Upper lobe of left lung (tissue), 4 donors: Measurements from ENCODE around the gene NPTN.

Experiments used
- CTCF ChIP-seq, 6 experiments: fragments of 450-650 bp in 4 of 6; fragments of 200-600 bp in 2 of 6; sonication (generic) in 2 of 6; IDR thresholded peaks; one replicate each; pipeline ENCODE4 v1.5.1; 2016 to 2019; ENCODE audit warnings: antibody characterized with exemption in 6 of 6
- EP300 ChIP-seq, 4 donors: sonication (generic); formaldehyde crosslinking; IDR thresholded peaks; one replicate each; pipeline ENCODE4 v1.5.1; 2017; ENCODE audit warnings: antibody characterized with exemption in 4 of 4, control low read depth in 2 of 4
- POLR2A ChIP-seq, 4 donors: fragments of 450-650 bp; IDR thresholded peaks; one replicate each; pipeline ENCODE4 v1.5.1; 2016 to 2017; ENCODE audit warnings: antibody characterized with exemption in 4 of 4, mild to moderate bottlenecking in 2 of 4
- POLR2AphosphoS5 ChIP-seq, 2 donors: sonication (generic); formaldehyde crosslinking; IDR thresholded peaks; one replicate each; pipeline ENCODE4 v1.5.1; 2017; ENCODE audit warnings: antibody characterized with exemption in 2 of 2

GRCh38 chr15:73538563-73539211, 94.5 kb downstream of the NPTN start:
- TF ChIP-seq POLR2A (IDR thresholded peaks at IDR 0.05) (no peak), POLR2AphosphoS5 (IDR thresholded peaks at IDR 0.05) (no peak), CTCF (IDR thresholded peaks at IDR 0.05) (no peak), EP300 (IDR thresholded peaks at IDR 0.05) (peak in 1 of 4 donors; percentile 12)
